ENCODE results near the gene TTN. TPM values are rescaled to one million over a fixed set of nuclear protein-coding genes. Genes with fewer than 3 reads are reported as not detected.

The TTN gene
- polyA plus RNA-seq, 3 donors: under 0.01 to 0.12 (median 0.08) TPM

GRCh38 chr2:178833382-178833781 lies 26.2 kb upstream of the TTN start:
- no peaks in the 10 kb centered on the region for H3K36me3 ChIP-seq (replicated peaks in 1 of 2; ENCODE audit: control insufficient read depth in 1 of 2, insufficient read depth in 2 of 2, low read length in 2 of 2)
- 100% methylated on average over 3 of the region's 5 CpGs for WGBS (ENCODE audit: insufficient coverage)

GRCh38 chr2:178830451-178830850 lies 23.2 kb upstream of the TTN start:
- H3K79me2 ChIP-seq (ENCODE audit: insufficient read depth, low read length): no peaks in the 10 kb centered on the region
- no peak overlapping the region for H3K9ac ChIP-seq (ENCODE audit: insufficient read depth, low read length, poor library complexity, severe bottlenecking)
- intact Hi-C loops (cut with micrococcal nuclease): no loop called here
- no peak overlapping the region for H3K4me2 ChIP-seq (replicated peaks; ENCODE audit: extremely low read depth, low read length, poor library complexity, severe bottlenecking)
- H3K9me3 ChIP-seq (replicated peaks in 1 of 2; ENCODE audit: control insufficient read depth in 1 of 2, insufficient read depth in 1 of 2, low read length in 2 of 2): no peaks in the 10 kb centered on the region
- H3K4me3 ChIP-seq (replicated peaks in 1 of 3; ENCODE audit: low read depth in 2 of 3, low read length in 3 of 3): no peak overlapping the region
- Mint-ChIP-seq H3K4me3 (no peak overlapping the region), H3K27ac (no peak overlapping the region), H3K9me3 (peaks cover 0 to 2% (median 0%) of the 10 kb centered on the region in 7 donors), H3K4me1 (no peaks in the 10 kb centered on the region), H3K27me3 (ENCODE audit: low read depth in 3 of 3) (peaks cover 0 to 6% (median 2%) of the 10 kb centered on the region in 3 donors), H3K36me3 (no peaks in the 10 kb centered on the region)
- H3K27ac ChIP-seq (ENCODE audit: low read depth in 1 of 2, low read length in 2 of 2): no peak overlapping the region
- WGBS (ENCODE audit: insufficient coverage): 91% methylated on average over 2 of the region's 2 CpGs
- no peak overlapping the region for H2AFZ ChIP-seq (ENCODE audit: insufficient read depth, low read depth, low read length, poor library complexity, severe bottlenecking)
- H3K4me1 ChIP-seq (ENCODE audit: control insufficient read depth in 1 of 2, insufficient read depth in 2 of 2, low read length in 2 of 2): no peaks in the 10 kb centered on the region
- no peaks in the 10 kb centered on the region for H3K36me3 ChIP-seq (replicated peaks in 1 of 2; ENCODE audit: control insufficient read depth in 1 of 2, insufficient read depth in 2 of 2, low read length in 2 of 2)
- H4K20me1 ChIP-seq (ENCODE audit: insufficient read depth, low read length): no peaks in the 10 kb centered on the region
- no peak for TF ChIP-seq CTCF (IDR thresholded peaks at IDR 0.05)
- no peak for DNase-seq
- H3K27me3 ChIP-seq (ENCODE audit: control insufficient read depth in 2 of 2, insufficient read depth in 2 of 2, low read length in 2 of 2): no peaks in the 10 kb centered on the region

More at GRCh38 chr2:178833382-178833781, 26.2 kb upstream of the TTN start:
- Mint-ChIP-seq H3K36me3 (no peaks in the 10 kb centered on the region), H3K4me3 (no peak overlapping the region), H3K4me1 (no peaks in the 10 kb centered on the region), H3K9me3 (peaks cover 0 to 2% (median 0%) of the 10 kb centered on the region in 7 donors), H3K27me3 (ENCODE audit: low read depth in 3 of 3) (no peaks in the 10 kb centered on the region), H3K27ac (no peak overlapping the region)
- Histone ChIP-seq H3K4me3 (replicated peaks in 1 of 3; ENCODE audit: low read depth in 2 of 3, low read length in 3 of 3) (no peak overlapping the region), H3K4me1 (ENCODE audit: control insufficient read depth in 1 of 2, insufficient read depth in 2 of 2, low read length in 2 of 2) (no peaks in the 10 kb centered on the region), H3K4me2 (replicated peaks; ENCODE audit: extremely low read depth, low read length, poor library complexity, severe bottlenecking) (no peak overlapping the region), H3K27me3 (ENCODE audit: control insufficient read depth in 2 of 2, insufficient read depth in 2 of 2, low read length in 2 of 2) (no peaks in the 10 kb centered on the region), H3K27ac (ENCODE audit: low read depth in 1 of 2, low read length in 2 of 2) (no peak overlapping the region), H3K79me2 (ENCODE audit: insufficient read depth, low read length) (no peaks in the 10 kb centered on the region), H2AFZ (ENCODE audit: insufficient read depth, low read depth, low read length, poor library complexity, severe bottlenecking) (no peak overlapping the region), H3K9me3 (replicated peaks in 1 of 2; ENCODE audit: control insufficient read depth in 1 of 2, insufficient read depth in 1 of 2, low read length in 2 of 2) (no peaks in the 10 kb centered on the region), H4K20me1 (ENCODE audit: insufficient read depth, low read length) (no peaks in the 10 kb centered on the region), H3K9ac (ENCODE audit: insufficient read depth, low read length, poor library complexity, severe bottlenecking) (no peak overlapping the region)
- intact Hi-C loops (cut with micrococcal nuclease): no loop called here
- no peak for DNase-seq
- no peak for TF ChIP-seq CTCF (IDR thresholded peaks at IDR 0.05)

All from CD14-positive monocyte (primary cell).